Upper lobe of right lung (tissue), 1 donor: ENCODE results near the gene SRSF10. TPM values are rescaled to one million over a fixed set of nuclear protein-coding genes. Genes with fewer than 3 reads are reported as not detected.

Experiments used
- ATAC-seq: fragments of 200-7000 bp; cut with Tn5 transposase; one replicate; pipeline ENCODE4 v1.9.1; 2020; ENCODE audit warnings: mild to moderate bottlenecking, moderate library complexity
- DNase-seq: peaks from one replicate; pipeline ENCODE4 v3.0.0-alpha.2; 2020
- H3K27ac ChIP-seq: fragments of 200-600 bp; one replicate; pipeline ENCODE4 v1.8.0; 2022
- H3K27me3 ChIP-seq: fragments of 200-600 bp; one replicate; pipeline ENCODE4 v1.8.0; 2022; ENCODE audit warnings: mild to moderate bottlenecking
- H3K36me3 ChIP-seq: fragments of 200-600 bp; one replicate; pipeline ENCODE4 v1.8.0; 2022
- H3K4me1 ChIP-seq: fragments of 200-600 bp; one replicate; pipeline ENCODE4 v1.8.0; 2022
- H3K4me3 ChIP-seq: fragments of 200-600 bp; one replicate; pipeline ENCODE4 v1.8.0; 2022; ENCODE audit warnings: mild to moderate bottlenecking
- H3K9me3 ChIP-seq: fragments of 200-600 bp; one replicate; pipeline ENCODE4 v1.8.0; 2022
- CTCF ChIP-seq: fragments of 200-600 bp; IDR thresholded peaks from one replicate; pipeline ENCODE4 v1.8.0; 2022; ENCODE audit warnings: antibody characterized with exemption
- intact Hi-C: fragments of 100-400 bp; cut with DNase I; formaldehyde crosslinking; loops from one replicate; pipeline ENCODE4 v1.11.0; 2022
- total RNA-seq: library from RNA; stranded (reverse); fragmentation: NEBNext Ultra II Directional; extraction: Animal tissue kit (Norgen Biotek cat#: 25700); gene quantifications from one replicate; pipeline ENCODE4 v1.2.1, GENCODE V29; 2021
- donor health status: DM: no; HTN: yes; CAD: no; lungs with severe emphysema.

SRSF10 gene
- total RNA-seq, 1 donor from 2014 or later, result 96.0 TPM

GRCh38 chr1:23928789-23929188 is 51.3 kb downstream of the SRSF10 start:
- DNase-seq, result no peak
- no peak for ATAC-seq
- no peaks in the 10 kb centered on the region for H3K27me3 ChIP-seq
- no peak overlapping the region for H3K4me3 ChIP-seq
- intact Hi-C loops, result no loop called here
- no peaks in the 10 kb centered on the region for H3K9me3 ChIP-seq
- TF ChIP-seq CTCF, result no peak
- no peaks in the 10 kb centered on the region for H3K36me3 ChIP-seq
- no peaks in the 10 kb centered on the region for H3K4me1 ChIP-seq
- no peak overlapping the region for H3K27ac ChIP-seq

- intact Hi-C loops, result no loop called here
- H3K4me1 ChIP-seq, result no peaks in the 10 kb centered on the region
- no peak overlapping the region for H3K4me3 ChIP-seq
- H3K27ac ChIP-seq, result no peak overlapping the region
- DNase-seq (no peak), ATAC-seq (no peak)
- H3K9me3 ChIP-seq, result no peaks in the 10 kb centered on the region
- no peaks in the 10 kb centered on the region for H3K27me3 ChIP-seq
- H3K36me3 ChIP-seq, result no peaks in the 10 kb centered on the region
- no peak for TF ChIP-seq CTCF
These were observed 53.0 kb downstream of the SRSF10 start for GRCh38 chr1:23927097-23927496.

GRCh38 chr1:23925279-23925678 is 54.8 kb downstream of the SRSF10 start:
- Histone ChIP-seq H3K27ac (no peak overlapping the region), H3K9me3 (no peaks in the 10 kb centered on the region), H3K4me3 (no peak overlapping the region), H3K4me1 (peaks cover 4% of the 10 kb centered on the region), H3K36me3 (no peaks in the 10 kb centered on the region), H3K27me3 (no peaks in the 10 kb centered on the region)
- no peak for ATAC-seq
- intact Hi-C loops, result no loop called here
- TF ChIP-seq CTCF, result no peak
- no peak for DNase-seq

GRCh38 chr1:23924601-23925000 is 55.5 kb downstream of the SRSF10 start:
- Histone ChIP-seq H3K27ac (no peak overlapping the region), H3K36me3 (no peaks in the 10 kb centered on the region), H3K4me1 (peaks cover 11% of the 10 kb centered on the region), H3K9me3 (no peaks in the 10 kb centered on the region), H3K4me3 (no peak overlapping the region), H3K27me3 (no peaks in the 10 kb centered on the region)
- intact Hi-C loops, result no loop called here
- DNase-seq, result no peak
- ATAC-seq, result no peak
- TF ChIP-seq CTCF, result no peak

GRCh38 chr1:23923592-23924499 is 56.3 kb downstream of the SRSF10 start:
- ATAC-seq, result no peak
- Histone ChIP-seq H3K36me3 (no peaks in the 10 kb centered on the region), H3K9me3 (no peaks in the 10 kb centered on the region), H3K4me1 (peaks cover 12% of the 10 kb centered on the region), H3K27me3 (no peaks in the 10 kb centered on the region), H3K4me3 (no peak overlapping the region), H3K27ac (no peak overlapping the region)
- intact Hi-C loops, result no loop called here
- no peak for TF ChIP-seq CTCF
- DNase-seq, result no peak
